ENCODE measurements around the gene NFS1.

Gene NFS1

GRCh38 chr20:35661908-35662307 is 37.2 kb downstream of the NFS1 start:
- no peak for DNase-seq (ENCODE audit: low read depth)
- no peak for TF ChIP-seq CTCF (IDR thresholded peaks at IDR 0.05; ENCODE audit: insufficient read depth, low read depth, low read length, missing control alignments)
- peak overlapping the region; percentile 91 for H3K4me3 ChIP-seq (ENCODE audit: low read depth, low read length)

- TF ChIP-seq CTCF (IDR thresholded peaks at IDR 0.05; ENCODE audit: insufficient read depth, low read depth, low read length, missing control alignments) = no peak
- H3K4me3 ChIP-seq (ENCODE audit: low read depth, low read length) = peak overlapping the region; percentile 91
These were observed 38.1 kb downstream of the NFS1 start for GRCh38 chr20:35661053-35661452.

GRCh38 chr20:35660122-35660937 is 38.8 kb downstream of the NFS1 start:
- no peak overlapping the region for H3K4me3 ChIP-seq (ENCODE audit: low read depth, low read length)

More at GRCh38 chr20:35661053-35661452, 38.1 kb downstream of the NFS1 start:
- DNase-seq (ENCODE audit: low read depth) = no peak

GRCh38 chr20:35657271-35657670 is 41.9 kb downstream of the NFS1 start:
- no peak overlapping the region for H3K4me3 ChIP-seq (ENCODE audit: low read depth, low read length)
- DNase-seq (ENCODE audit: low read depth) = no peak
- TF ChIP-seq CTCF (IDR thresholded peaks at IDR 0.05; ENCODE audit: insufficient read depth, low read depth, low read length, missing control alignments) = no peak

More at GRCh38 chr20:35660122-35660937, 38.8 kb downstream of the NFS1 start:
- DNase-seq (ENCODE audit: low read depth) = peak; percentile 21
- TF ChIP-seq CTCF (IDR thresholded peaks at IDR 0.05; ENCODE audit: insufficient read depth, low read depth, low read length, missing control alignments) = no peak

- no peak for TF ChIP-seq CTCF (IDR thresholded peaks at IDR 0.05; ENCODE audit: insufficient read depth, low read depth, low read length, missing control alignments)
- DNase-seq (ENCODE audit: low read depth) = no peak
- H3K4me3 ChIP-seq (ENCODE audit: low read depth, low read length) = no peak overlapping the region
These were observed 44.7 kb downstream of the NFS1 start for GRCh38 chr20:35654415-35654814.

- H3K4me3 ChIP-seq (ENCODE audit: low read depth, low read length) = no peak overlapping the region
- no peak for TF ChIP-seq CTCF (IDR thresholded peaks at IDR 0.05; ENCODE audit: insufficient read depth, low read depth, low read length, missing control alignments)
- no peak for DNase-seq (ENCODE audit: low read depth)
These were observed 45.3 kb downstream of the NFS1 start for GRCh38 chr20:35653893-35654292.

- no peak for DNase-seq (ENCODE audit: low read depth)
These were observed 45.8 kb downstream of the NFS1 start for GRCh38 chr20:35653430-35653734.

More at GRCh38 chr20:35653430-35653734, 45.8 kb downstream of the NFS1 start:
- no peak for TF ChIP-seq CTCF (IDR thresholded peaks at IDR 0.05; ENCODE audit: insufficient read depth, low read depth, low read length, missing control alignments)
- no peak overlapping the region for H3K4me3 ChIP-seq (ENCODE audit: low read depth, low read length)
